GM21786 (cell line): ENCODE data around the gene SH3BGRL2.

Experiments
- ATAC-seq: cut with Tn5 transposase; IDR thresholded peaks from one replicate; pipeline ENCODE4 v1.9.1; 2021; ENCODE audit not compliant: unreplicated experiment

Gene SH3BGRL2

DNA sequence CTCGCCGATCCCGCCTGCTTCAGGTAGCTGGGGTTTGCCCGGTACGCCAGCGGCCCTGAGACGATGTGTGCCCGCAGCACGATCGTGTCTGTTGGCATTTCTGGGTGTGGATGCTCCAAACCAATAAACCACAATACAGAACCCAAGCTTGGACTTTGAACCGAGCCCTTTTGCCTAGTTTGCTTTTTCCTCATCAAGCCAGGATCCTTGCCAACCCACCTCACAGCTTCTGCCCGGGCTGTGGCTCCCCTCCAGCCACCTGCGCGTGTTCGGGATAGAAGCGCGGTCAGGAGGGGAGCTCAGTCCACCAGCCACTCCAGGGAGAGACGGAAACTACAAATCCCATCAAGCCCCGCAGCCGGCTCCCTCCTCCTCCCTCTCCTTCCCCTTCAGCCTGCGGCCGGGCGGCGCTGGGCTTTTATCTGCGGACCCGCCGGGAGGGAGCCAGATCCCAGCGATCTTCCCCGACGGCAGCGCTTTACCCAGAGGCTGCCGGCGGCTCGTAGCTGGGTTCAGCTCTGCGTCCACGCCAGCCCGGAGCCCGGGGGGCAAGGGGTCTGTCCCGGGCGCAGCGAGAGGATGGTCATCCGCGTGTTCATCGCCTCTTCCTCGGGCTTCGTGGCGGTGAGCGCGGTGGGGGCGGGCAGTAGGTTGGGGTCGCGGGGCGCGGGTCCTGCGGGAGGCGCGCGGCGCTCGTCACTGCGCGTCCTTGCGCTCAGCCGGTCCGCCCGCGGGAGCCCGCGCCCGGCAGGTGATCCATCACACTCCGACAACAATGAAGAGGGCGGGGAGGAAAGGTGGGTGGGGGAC lies at the start of gene SH3BGRL2:
TSS of gene SH3BGRL2 (plus strand) at position 447 of the 810 bp plus-strand sequence. CDS start at position 580, 133 bp downstream.
- ATAC-seq, result peak; percentile 76

DNA sequence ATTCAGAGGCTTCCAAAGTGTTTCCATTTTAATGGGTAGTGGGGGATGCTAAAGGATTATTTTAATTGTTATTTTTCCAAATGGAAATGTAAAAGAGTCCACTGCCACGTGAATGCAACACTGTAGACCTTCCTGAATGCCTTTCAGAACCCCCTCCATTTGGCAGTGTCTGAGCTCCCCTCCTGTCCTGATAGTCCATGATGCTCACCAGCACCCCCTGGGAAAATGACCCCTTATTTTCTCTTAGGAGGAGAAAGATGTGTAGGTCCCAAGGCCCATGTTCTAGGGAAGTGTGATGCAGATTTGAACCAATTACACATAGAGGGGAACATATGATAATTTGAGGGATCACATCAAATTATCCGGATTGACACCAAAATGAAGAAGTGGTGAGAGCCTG lies 46.8 kb upstream of the SH3BGRL2 start:
- no peak for ATAC-seq

- ATAC-seq, result no peak
These were observed 44.6 kb upstream of the SH3BGRL2 start for GRCh38 chr6:79586548-79586947.

GRCh38 chr6:79589701-79590100 lies 41.4 kb upstream of the SH3BGRL2 start:
- no peak for ATAC-seq

GRCh38 chr6:79597155-79597554 lies 34.0 kb upstream of the SH3BGRL2 start:
- no peak for ATAC-seq

- no peak for ATAC-seq
These were observed 33.1 kb upstream of the SH3BGRL2 start for GRCh38 chr6:79598012-79598411.

DNA sequence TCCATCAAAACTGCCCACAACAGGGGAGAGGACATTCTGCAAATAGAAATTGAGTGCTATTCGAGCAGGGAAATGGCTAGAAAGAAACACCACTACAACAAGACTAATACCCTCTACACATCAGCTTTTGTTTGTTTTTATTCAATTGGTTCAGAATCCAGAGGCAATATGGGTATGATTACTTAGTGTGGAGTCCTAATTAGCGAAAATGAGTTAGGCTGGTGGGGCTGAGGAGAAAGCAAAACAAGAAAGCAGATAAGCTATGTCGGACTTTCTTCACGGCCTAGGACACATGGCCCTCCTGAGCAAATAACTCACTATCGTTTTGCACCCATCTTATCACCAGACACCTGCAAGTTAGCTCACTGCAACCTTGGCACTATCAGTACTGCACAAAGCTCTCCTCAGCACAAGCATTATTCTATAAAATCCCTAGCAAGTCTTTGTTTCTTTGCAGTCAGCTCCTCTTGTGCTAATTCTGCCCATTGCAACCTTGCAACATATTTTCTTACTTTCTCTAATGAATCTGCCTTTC lies 31.3 kb upstream of the SH3BGRL2 start:
- no peak for ATAC-seq

DNA sequence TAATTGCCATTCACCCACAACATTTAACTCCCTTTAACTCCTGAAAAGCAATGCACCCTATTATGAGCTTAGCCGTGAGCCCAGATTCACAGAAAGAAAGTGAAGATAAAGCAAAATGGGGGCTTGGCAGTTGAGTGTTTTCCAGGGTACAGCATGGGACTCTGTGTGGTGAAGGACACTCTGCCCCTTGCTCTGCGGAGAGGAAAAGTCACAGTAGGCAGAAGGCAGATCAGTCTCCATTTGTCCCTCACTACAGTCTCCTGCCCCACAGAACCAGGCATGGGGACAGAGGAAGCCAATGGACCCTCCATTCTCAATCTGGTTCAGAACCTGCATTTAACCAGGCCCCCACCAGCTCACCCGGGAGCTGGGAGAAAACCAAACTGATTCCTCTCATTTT lies 30.8 kb upstream of the SH3BGRL2 start:
- no peak for ATAC-seq

DNA sequence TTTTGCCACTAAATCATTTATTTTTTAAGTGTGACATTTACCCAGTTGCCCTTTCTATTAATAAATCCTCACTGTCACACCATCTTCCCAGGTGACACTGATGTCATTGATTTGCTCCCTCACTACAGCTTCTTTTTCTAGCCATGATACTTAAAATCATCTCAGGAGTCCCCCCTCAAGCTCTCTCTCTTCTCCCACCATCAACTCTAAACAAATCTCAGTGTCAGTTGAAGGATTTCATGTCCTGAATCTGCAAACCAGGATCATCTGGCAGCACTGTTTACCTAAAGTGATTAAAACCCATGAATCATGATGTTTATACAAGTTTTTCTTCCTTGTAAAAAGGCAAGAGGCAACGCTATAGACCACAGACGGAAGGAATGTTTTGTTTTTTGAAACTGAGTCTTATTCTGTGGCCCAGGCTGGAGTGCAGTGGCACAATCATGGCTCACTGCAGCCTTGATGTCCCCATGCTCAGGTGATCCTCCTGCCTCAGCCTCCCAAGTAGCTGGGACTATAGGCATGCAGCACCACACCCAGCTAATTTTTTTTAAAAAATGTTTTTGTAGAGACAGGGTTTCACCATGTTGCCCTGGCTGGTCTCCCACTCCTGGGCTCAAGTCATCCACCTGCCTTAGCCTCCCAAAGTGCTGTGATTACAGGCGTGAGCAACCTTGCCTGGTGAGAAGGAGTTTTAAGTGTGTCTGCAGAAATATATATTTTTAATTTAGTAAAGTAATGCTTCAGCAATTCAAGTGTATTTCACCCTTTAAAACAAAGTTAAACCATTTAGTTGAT lies 30.1 kb upstream of the SH3BGRL2 start:
- ATAC-seq, result no peak

GRCh38 chr6:79602859-79603258 lies 28.3 kb upstream of the SH3BGRL2 start:
- ATAC-seq, result no peak

- no peak for ATAC-seq
These were observed 26.5 kb upstream of the SH3BGRL2 start for GRCh38 chr6:79604583-79605037.

- ATAC-seq, result no peak
These were observed 26.1 kb upstream of the SH3BGRL2 start for GRCh38 chr6:79605061-79605460.

GRCh38 chr6:79605968-79606764 lies 25.0 kb upstream of the SH3BGRL2 start:
- ATAC-seq, result no peak

- no peak for ATAC-seq
These were observed 24.1 kb upstream of the SH3BGRL2 start for GRCh38 chr6:79607000-79607399.

DNA sequence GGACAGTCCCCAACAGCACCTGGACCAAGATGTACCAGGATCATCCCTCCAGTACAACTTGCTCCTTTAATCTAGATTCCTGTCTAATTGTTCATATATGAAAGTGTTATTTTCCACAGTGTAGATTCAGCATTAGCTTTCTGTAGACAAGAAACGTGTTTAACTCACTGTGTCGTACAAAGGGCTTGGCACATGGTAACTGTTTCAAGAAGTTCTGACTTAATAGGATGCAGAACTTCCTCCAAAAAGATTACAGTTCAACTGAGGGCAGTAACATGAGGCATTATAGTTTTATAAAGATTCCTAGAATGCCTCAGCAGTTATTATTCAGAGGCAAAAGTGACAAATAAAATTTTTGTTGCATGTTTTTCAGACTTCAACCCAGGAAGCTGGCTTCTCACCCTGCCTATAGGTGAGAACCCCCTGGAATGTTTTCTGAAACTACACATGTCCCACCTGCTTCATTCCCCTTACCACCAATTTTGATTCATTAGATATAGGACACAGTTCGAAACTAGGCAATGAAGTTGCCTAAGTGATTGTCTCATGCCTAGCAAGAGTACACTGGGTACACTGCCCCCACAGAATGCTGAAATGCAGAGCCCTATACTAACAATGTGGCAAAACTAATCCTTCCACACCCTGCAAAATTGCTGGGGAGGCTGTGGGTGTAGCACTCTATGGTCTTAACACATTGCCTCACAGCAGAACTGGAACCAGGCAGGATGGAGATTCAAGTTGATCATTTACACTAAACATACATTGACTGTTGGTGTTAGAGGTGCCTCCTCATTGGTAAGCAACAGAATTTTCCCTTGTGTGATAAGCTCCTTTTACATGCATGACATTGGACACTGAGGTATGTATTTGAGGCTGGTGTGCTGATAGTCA lies 22.6 kb upstream of the SH3BGRL2 start:
- no peak for ATAC-seq

DNA sequence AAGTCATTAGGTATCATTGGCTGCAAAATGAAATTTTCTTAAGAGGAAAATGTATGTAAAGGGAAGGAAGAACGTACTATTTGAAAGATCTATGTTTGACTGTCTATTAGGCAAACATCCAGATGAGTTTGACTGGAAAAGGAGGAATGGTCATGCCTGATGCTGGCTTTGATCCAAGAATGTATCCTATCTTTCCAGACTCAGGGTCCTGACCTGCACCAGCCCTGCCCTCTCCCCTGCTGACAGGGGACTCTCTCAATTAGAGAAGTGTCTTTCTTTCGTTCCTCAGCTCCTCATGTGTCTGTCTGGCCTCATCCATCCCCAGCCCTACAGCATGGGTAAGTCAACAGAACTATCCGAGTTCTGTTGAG lies 21.9 kb upstream of the SH3BGRL2 start:
- no peak for ATAC-seq

- ATAC-seq, result no peak
These were observed 20.7 kb upstream of the SH3BGRL2 start for GRCh38 chr6:79610306-79611009.

- no peak for ATAC-seq
These were observed 18.7 kb upstream of the SH3BGRL2 start for GRCh38 chr6:79612457-79612856.

DNA sequence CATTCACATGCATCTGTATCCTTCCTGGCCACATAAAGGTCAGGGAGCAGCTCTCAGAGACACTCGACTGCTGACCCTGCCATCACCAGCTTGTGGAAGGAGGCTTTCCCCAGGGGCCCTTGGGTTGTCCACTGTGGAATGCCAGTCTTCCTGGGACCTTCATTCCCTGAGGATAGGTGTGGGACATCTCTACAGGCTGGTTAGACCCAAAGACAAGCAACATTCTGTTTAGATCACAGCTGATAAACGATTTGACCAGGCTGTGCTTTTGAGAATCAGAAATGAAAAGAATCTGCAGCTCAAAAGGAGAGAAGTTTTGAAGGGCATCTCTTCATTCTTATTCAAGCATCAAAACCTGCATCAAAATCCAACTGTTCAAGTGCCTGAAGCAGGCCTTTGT lies 18.2 kb upstream of the SH3BGRL2 start:
- ATAC-seq, result no peak
